ENCODE results near the gene ST7. TPM values are rescaled to one million over a fixed set of nuclear protein-coding genes. Genes with fewer than 3 reads are reported as not detected.

The ST7 gene
- total and polyA plus RNA-seq, 2 donors (not counting 1 experiment from before 2014, with no cell fraction given), result 2.3 to 4.6 TPM

DNA sequence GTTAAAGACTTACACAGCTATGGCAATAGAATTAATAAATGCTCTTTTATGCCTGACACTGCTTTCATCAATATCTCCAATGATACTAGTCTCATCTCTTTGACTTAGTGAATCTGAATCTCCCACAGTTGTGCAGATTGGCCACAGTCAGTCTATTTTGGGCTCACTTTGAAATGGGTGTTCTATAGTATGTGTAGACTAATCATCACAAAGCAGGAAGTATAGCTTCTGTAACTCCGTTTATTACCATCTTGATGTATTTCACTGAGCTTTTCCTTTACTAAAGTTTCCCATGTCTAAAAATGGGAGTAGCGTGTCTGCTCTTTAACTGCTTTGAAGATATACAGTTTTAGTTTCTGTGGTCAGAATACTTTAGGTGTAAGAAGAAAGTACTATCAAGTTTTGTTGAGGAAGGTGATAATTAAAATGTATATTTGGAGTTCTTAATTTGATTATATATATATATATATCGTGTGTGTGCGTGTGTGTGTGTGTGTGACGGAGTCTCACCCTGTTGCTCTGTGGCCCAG, 70.1 kb downstream of the ST7 start:
- H3K4me1 ChIP-seq (ENCODE audit: control insufficient read depth in 2 of 2, insufficient read depth in 2 of 2, low read length in 2 of 2), result no peaks in the 10 kb centered on the region
- Mint-ChIP-seq H3K27ac (no peak overlapping the region), H3K4me1 (no peaks in the 10 kb centered on the region), H3K27me3 (no peaks in the 10 kb centered on the region), H3K4me3 (no peak overlapping the region), H3K9me3 (ENCODE audit: insufficient read depth) (no peaks in the 10 kb centered on the region)
- H4K20me1 ChIP-seq (ENCODE audit: control insufficient read depth, insufficient read depth, low read length, poor library complexity, severe bottlenecking), result no peaks in the 10 kb centered on the region
- no peaks in the 10 kb centered on the region for H3K79me2 ChIP-seq (ENCODE audit: control insufficient read depth, insufficient read depth, low read length)
- no peak overlapping the region for H3K9ac ChIP-seq (ENCODE audit: low read length)
- TF ChIP-seq, protein P1, sequence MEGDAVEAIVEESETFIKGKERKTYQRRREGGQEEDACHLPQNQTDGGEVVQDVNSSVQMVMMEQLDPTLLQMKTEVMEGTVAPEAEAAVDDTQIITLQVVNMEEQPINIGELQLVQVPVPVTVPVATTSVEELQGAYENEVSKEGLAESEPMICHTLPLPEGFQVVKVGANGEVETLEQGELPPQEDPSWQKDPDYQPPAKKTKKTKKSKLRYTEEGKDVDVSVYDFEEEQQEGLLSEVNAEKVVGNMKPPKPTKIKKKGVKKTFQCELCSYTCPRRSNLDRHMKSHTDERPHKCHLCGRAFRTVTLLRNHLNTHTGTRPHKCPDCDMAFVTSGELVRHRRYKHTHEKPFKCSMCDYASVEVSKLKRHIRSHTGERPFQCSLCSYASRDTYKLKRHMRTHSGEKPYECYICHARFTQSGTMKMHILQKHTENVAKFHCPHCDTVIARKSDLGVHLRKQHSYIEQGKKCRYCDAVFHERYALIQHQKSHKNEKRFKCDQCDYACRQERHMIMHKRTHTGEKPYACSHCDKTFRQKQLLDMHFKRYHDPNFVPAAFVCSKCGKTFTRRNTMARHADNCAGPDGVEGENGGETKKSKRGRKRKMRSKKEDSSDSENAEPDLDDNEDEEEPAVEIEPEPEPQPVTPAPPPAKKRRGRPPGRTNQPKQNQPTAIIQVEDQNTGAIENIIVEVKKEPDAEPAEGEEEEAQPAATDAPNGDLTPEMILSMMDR (IDR thresholded peaks at IDR 0.05), result no peak
- TF ChIP-seq EZH2 (IDR thresholded peaks at IDR 0.05; ENCODE audit: borderline replicate concordance, insufficient read depth, low read depth, low read length, poor library complexity, severe bottlenecking), result no peak
- no peaks in the 10 kb centered on the region for H3K36me3 ChIP-seq (replicated peaks in 1 of 2; ENCODE audit: control extremely low read depth in 1 of 2, control insufficient read depth in 1 of 2, extremely low read depth in 1 of 2, insufficient read depth in 2 of 2, low read length in 1 of 2)
- 100% methylated on average over 2 of the region's 5 CpGs for WGBS (ENCODE audit: insufficient coverage)
- no peak overlapping the region for H2AFZ ChIP-seq (ENCODE audit: insufficient read depth, low read depth, low read length, poor library complexity, severe bottlenecking)
- POLR2A ChIA-PET, result no interaction called here
- no peak overlapping the region for H3K4me3 ChIP-seq (ENCODE audit: control extremely low read depth in 1 of 5, extremely low read depth in 1 of 5, insufficient read depth in 1 of 5, low read depth in 2 of 5, low read length in 4 of 5)
- CTCF ChIA-PET, result interaction anchor here (0.6 kb wide), 1 partner anchor 92 kb away, joined by 4 read pairs; no protein-coding TSS in a partner anchor
- no peaks in the 10 kb centered on the region for H3K9me3 ChIP-seq (ENCODE audit: control extremely low read depth in 1 of 3, control insufficient read depth in 2 of 3, insufficient read depth in 1 of 3, low read length in 2 of 3)
- H3K27ac ChIP-seq (ENCODE audit: low read length in 2 of 2), result no peak overlapping the region
- no peak overlapping the region for H3K4me2 ChIP-seq (replicated peaks; ENCODE audit: low read depth, low read length, poor library complexity, severe bottlenecking)
- no peak for DNase-seq
- no peaks in the 10 kb centered on the region for H3K27me3 ChIP-seq (replicated peaks in 1 of 4; ENCODE audit: control extremely low read depth in 1 of 4, control insufficient read depth in 3 of 4, insufficient read depth in 4 of 4, low read length in 3 of 4)
- intact Hi-C loops (cut with micrococcal nuclease), result no loop called here
- no peak for ATAC-seq (ENCODE audit: low read depth)

DNA sequence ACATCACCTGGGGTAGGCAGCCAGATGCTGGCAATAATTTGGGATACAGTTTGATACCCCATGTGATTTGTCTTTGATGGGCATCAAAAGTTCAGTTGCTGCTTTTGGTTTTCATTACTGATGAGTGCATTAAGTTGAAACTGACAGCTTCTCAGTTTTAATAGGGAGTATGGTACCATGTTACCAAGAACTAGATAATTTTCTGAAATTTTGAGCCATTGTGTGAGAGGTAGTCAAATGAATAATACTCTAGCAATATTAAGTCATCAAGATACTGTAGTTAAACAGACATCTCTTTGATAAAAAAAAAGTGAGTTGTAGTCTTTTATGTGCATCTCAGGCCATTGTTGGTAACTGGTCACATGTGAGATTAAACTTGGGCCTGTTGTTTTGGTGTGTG, 71.5 kb downstream of the ST7 start:
- Mint-ChIP-seq H3K4me1 (no peaks in the 10 kb centered on the region), H3K27me3 (no peaks in the 10 kb centered on the region), H3K27ac (no peak overlapping the region), H3K4me3 (no peak overlapping the region), H3K9me3 (ENCODE audit: insufficient read depth) (no peaks in the 10 kb centered on the region)
- H3K4me1 ChIP-seq (ENCODE audit: control insufficient read depth in 2 of 2, insufficient read depth in 2 of 2, low read length in 2 of 2), result no peaks in the 10 kb centered on the region
- DNase-seq, result no peak
- no peaks in the 10 kb centered on the region for H3K79me2 ChIP-seq (ENCODE audit: control insufficient read depth, insufficient read depth, low read length)
- H3K27me3 ChIP-seq (replicated peaks in 1 of 4; ENCODE audit: control extremely low read depth in 1 of 4, control insufficient read depth in 3 of 4, insufficient read depth in 4 of 4, low read length in 3 of 4), result no peaks in the 10 kb centered on the region
- H2AFZ ChIP-seq (ENCODE audit: insufficient read depth, low read depth, low read length, poor library complexity, severe bottlenecking), result no peak overlapping the region
- POLR2A ChIA-PET, result no interaction called here
- no peak for ATAC-seq (ENCODE audit: low read depth)
- intact Hi-C loops (cut with micrococcal nuclease), result no loop called here
- no peak overlapping the region for H3K4me2 ChIP-seq (replicated peaks; ENCODE audit: low read depth, low read length, poor library complexity, severe bottlenecking)
- no peaks in the 10 kb centered on the region for H3K36me3 ChIP-seq (replicated peaks in 1 of 2; ENCODE audit: control extremely low read depth in 1 of 2, control insufficient read depth in 1 of 2, extremely low read depth in 1 of 2, insufficient read depth in 2 of 2, low read length in 1 of 2)
- CTCF ChIA-PET, result no interaction called here
- no peak overlapping the region for H3K9ac ChIP-seq (ENCODE audit: low read length)
- no peak overlapping the region for H3K27ac ChIP-seq (ENCODE audit: low read length in 2 of 2)
- TF ChIP-seq EZH2 (IDR thresholded peaks at IDR 0.05; ENCODE audit: borderline replicate concordance, insufficient read depth, low read depth, low read length, poor library complexity, severe bottlenecking), result no peak
- TF ChIP-seq, protein P1 (IDR thresholded peaks at IDR 0.05), result no peak
- H3K4me3 ChIP-seq (ENCODE audit: control extremely low read depth in 1 of 5, extremely low read depth in 1 of 5, insufficient read depth in 1 of 5, low read depth in 2 of 5, low read length in 4 of 5), result no peak overlapping the region
- no peaks in the 10 kb centered on the region for H3K9me3 ChIP-seq (ENCODE audit: control extremely low read depth in 1 of 3, control insufficient read depth in 2 of 3, insufficient read depth in 1 of 3, low read length in 2 of 3)
- H4K20me1 ChIP-seq (ENCODE audit: control insufficient read depth, insufficient read depth, low read length, poor library complexity, severe bottlenecking), result no peaks in the 10 kb centered on the region
